Stomach (tissue), 4 donors: ENCODE data around the gene VAV3.
A peak's percentile ranks its signal among the peaks of the same experiment; 100 is the strongest.

Source experiments
- POLR2A ChIP-seq, 4 donors: fragments of 450-650 bp; IDR thresholded peaks; one replicate each; pipeline ENCODE4 v1.6.1; 2016; ENCODE audit warnings: antibody characterized with exemption in 4 of 4, control low read depth in 2 of 4, mild to moderate bottlenecking in 1 of 4, moderate library complexity in 1 of 4
- POLR2AphosphoS5 ChIP-seq, 3 donors: sonication (generic); formaldehyde crosslinking; IDR thresholded peaks; one replicate each; pipeline ENCODE4 v1.6.1; 2016; ENCODE audit warnings: antibody characterized with exemption in 3 of 3

DNA sequence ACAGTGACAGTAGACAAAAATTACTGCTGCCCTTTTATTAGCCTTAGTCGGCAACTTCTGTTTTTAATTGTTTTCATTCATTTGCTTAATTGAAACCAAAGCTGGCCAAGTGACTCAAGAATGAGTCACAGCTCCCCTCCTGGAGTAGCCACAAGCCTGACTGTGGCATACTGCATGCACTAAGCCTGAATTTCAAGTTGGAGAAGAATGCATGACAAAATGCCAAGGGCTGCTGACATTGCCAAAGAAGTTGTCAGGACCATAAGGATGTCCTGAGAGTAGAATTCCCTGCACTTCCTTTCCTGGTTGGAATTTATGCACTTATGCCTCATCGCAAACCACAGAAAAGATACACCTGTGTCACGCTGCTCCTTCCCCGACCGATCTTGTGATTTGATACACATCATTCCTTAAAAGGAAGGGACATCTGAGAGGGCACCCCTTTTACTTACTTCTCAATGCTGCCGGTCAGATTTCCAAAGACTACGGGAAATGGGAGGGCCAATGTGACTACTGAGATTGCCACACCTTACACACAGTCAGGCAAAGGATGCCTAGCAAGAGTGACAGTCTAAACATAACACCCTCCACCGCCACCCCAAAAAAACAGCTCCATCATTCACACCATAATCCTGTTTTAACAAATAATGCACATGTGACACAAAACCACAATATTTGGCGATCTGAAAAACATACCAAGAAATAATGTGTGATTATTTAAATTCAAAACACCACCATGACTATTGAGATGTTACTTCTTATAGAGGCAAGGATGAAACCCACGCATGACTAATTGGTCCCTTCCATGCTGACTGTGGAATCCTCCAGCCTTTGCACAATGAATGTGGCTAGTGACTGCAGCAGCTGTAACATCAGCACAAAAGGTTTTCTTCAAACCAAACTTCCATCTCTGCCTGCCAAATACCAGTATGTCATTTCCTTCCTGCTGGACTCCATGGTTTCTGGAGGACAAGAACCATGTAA is 28.2 kb downstream of the VAV3 start:
- TF ChIP-seq POLR2AphosphoS5 (IDR thresholded peaks at IDR 0.05) (peak in 2 of 3 donors; percentile 61 to 74), POLR2A (IDR thresholded peaks at IDR 0.05) (no peak)
